IMR-90 (cell line): ENCODE data around the gene NKAIN4. TPM values are rescaled to one million over a fixed set of nuclear protein-coding genes. Genes with fewer than 3 reads are reported as not detected.

Source experiments
- ATAC-seq: fragments of 200-7000 bp; cut with Tn5 transposase; 2 replicates; pipeline ENCODE4 v1.9.1; 2020; ENCODE audit warnings: low read depth, mild to moderate bottlenecking, moderate library complexity
- BruUV-seq: library from RNA; stranded (reverse); fragments of 400-500 nt; replicated peaks from 2 replicates; lab custom pipeline; 2021; lab: Mats Ljungman, UMichigan
- CTCF ChIA-PET: fragments of 300-600 bp; formaldehyde crosslinking; extraction: SDS; loops from one replicate; lab custom pipeline; 2021; ENCODE audit warnings: antibody characterized with exemption; lab: Yijun Ruan, JAX
- POLR2A ChIA-PET: fragments of 300-600 bp; sonication (Branson Sonifier 250); formaldehyde crosslinking; loops from one replicate; lab custom pipeline; 2022; ENCODE audit warnings: antibody characterized with exemption; ENCODE audit not compliant: unreplicated experiment; lab: Charles Lee
- DNase-seq: peaks from one replicate; pipeline ENCODE4 v3.0.0; 2013
- H2AFZ ChIP-seq: replicated peaks from 2 replicates; pipeline ENCODE3; 2013; ENCODE audit warnings: low read length, mild to moderate bottlenecking; ENCODE audit not compliant: poor library complexity
- H2AK5ac ChIP-seq: 2 replicates; pipeline ENCODE4 v1.6.1; 2013; ENCODE audit warnings: low read depth, low read length, inconsistent platforms
- H2AK9ac ChIP-seq: replicated peaks from 2 replicates; pipeline ENCODE3; 2013; ENCODE audit warnings: mild to moderate bottlenecking, low read depth, low read length, moderate library complexity; ENCODE audit not compliant: poor library complexity
- H2BK120ac ChIP-seq: 2 replicates; pipeline ENCODE4 v1.6.1; 2013; ENCODE audit warnings: low read depth, low read length, inconsistent platforms
- H2BK15ac ChIP-seq: 3 replicates; pipeline ENCODE4 v1.6.1; 2013; ENCODE audit warnings: low read depth, low read length, inconsistent platforms
- H2BK20ac ChIP-seq: 2 replicates; pipeline ENCODE4 v1.6.1; 2013; ENCODE audit warnings: low read depth, mild to moderate bottlenecking, inconsistent platforms, low read length, moderate library complexity
- H2BK5ac ChIP-seq: 2 replicates; pipeline ENCODE4 v1.6.1; 2013; ENCODE audit warnings: mild to moderate bottlenecking, low read depth, low read length, inconsistent platforms; ENCODE audit not compliant: poor library complexity, severe bottlenecking
- H3K14ac ChIP-seq: replicated peaks from 2 replicates; pipeline ENCODE4 v1.6.1; 2013; ENCODE audit warnings: low read depth, low read length, inconsistent platforms
- H3K18ac ChIP-seq: 2 replicates; pipeline ENCODE4 v1.6.1; 2013; ENCODE audit warnings: low read depth, low read length, control low read depth
- H3K23ac ChIP-seq: 2 replicates; pipeline ENCODE4 v1.6.1; 2013; ENCODE audit warnings: low read depth, low read length, inconsistent platforms
- H3K27ac ChIP-seq: 2 replicates; pipeline ENCODE4 v1.5.1; 2013; ENCODE audit warnings: mild to moderate bottlenecking, control low read depth, low read length; ENCODE audit not compliant: insufficient read depth
- H3K27me3 ChIP-seq: 2 replicates; pipeline ENCODE4 v1.6.1; 2013; ENCODE audit warnings: low read length; ENCODE audit not compliant: control insufficient read depth, insufficient read depth
- H3K36me3 ChIP-seq: 2 replicates; pipeline ENCODE4 v1.6.1; 2013; ENCODE audit warnings: low read length, mixed read lengths; ENCODE audit not compliant: control insufficient read depth, insufficient read depth
- H3K4ac ChIP-seq: 2 replicates; pipeline ENCODE4 v1.6.1; 2013; ENCODE audit warnings: low read depth, low read length, inconsistent platforms
- H3K4me1 ChIP-seq: 2 replicates; pipeline ENCODE4 v1.6.1; 2013; ENCODE audit warnings: low read length, mixed read lengths; ENCODE audit not compliant: control insufficient read depth, insufficient read depth
- H3K4me2 ChIP-seq: 2 replicates; pipeline ENCODE4 v1.6.1; 2013; ENCODE audit warnings: low read depth, mild to moderate bottlenecking, control low read depth, low read length, moderate library complexity
- H3K4me3 ChIP-seq: 2 replicates; pipeline ENCODE4 v1.5.1; 2013; ENCODE audit warnings: low read depth, mild to moderate bottlenecking, control low read depth, low read length, moderate library complexity; ENCODE audit not compliant: insufficient read depth
- H3K56ac ChIP-seq: 2 replicates; pipeline ENCODE4 v1.6.1; 2013; ENCODE audit warnings: low read length, inconsistent platforms; ENCODE audit not compliant: insufficient read depth; ENCODE audit errors: extremely low read depth
- H3K79me1 ChIP-seq, 2 experiments: 2 replicates each; pipeline ENCODE4 v1.6.1; 2013; ENCODE audit warnings: low read length in 2 of 2, inconsistent platforms in 1 of 2, low read depth in 1 of 2
- H3K9ac ChIP-seq: 2 replicates; pipeline ENCODE4 v1.6.1; 2013; ENCODE audit warnings: low read depth, low read length, control low read depth
- H3K9me1 ChIP-seq: 2 replicates; pipeline ENCODE4 v1.6.1; 2013; ENCODE audit warnings: low read length, inconsistent platforms; ENCODE audit not compliant: insufficient read depth
- H3K9me3 ChIP-seq: 2 replicates; pipeline ENCODE4 v1.6.1; 2013; ENCODE audit warnings: low read length; ENCODE audit not compliant: control insufficient read depth, insufficient read depth
- H4K20me1 ChIP-seq: 2 replicates; pipeline ENCODE4 v1.6.1; 2013; ENCODE audit warnings: low read length, inconsistent platforms; ENCODE audit not compliant: insufficient read depth
- H4K5ac ChIP-seq: 2 replicates; pipeline ENCODE4 v1.6.1; 2013; ENCODE audit warnings: mild to moderate bottlenecking, low read depth, low read length, control low read depth
- H4K8ac ChIP-seq, 2 experiments: 2 replicates each; pipeline ENCODE4 v1.6.1; 2013; ENCODE audit warnings: low read depth in 2 of 2, low read length in 2 of 2, control low read depth in 1 of 2, inconsistent platforms in 1 of 2
- H4K91ac ChIP-seq: 2 replicates; pipeline ENCODE4 v1.6.1; 2013; ENCODE audit warnings: low read depth, low read length, inconsistent platforms; ENCODE audit not compliant: insufficient read depth
- POLR2A ChIP-seq: IDR thresholded peaks from 2 replicates; pipeline ENCODE4 v1.6.1; 2012; ENCODE audit warnings: mild to moderate bottlenecking, low read depth, low read length
- RAD21 ChIP-seq: IDR thresholded peaks from 2 replicates; pipeline ENCODE4 v1.6.1; 2012; ENCODE audit warnings: low read length, improper control_type of control experiment
- SMC3 ChIP-seq: fragments of 150-350 bp; IDR thresholded peaks from 2 replicates; pipeline ENCODE4 v1.6.1; 2016; ENCODE audit warnings: low read depth, mild to moderate bottlenecking, antibody characterized with exemption, low read length, moderate library complexity
- WGBS, 2 experiments: methylation state at CpG; one replicate each; pipeline versions ENCODE4 v1.1.5 to v1.1.7; 2013; ENCODE audit warnings: missing lambda C conversion rate in 2 of 2; ENCODE audit not compliant: insufficient read length in 1 of 2; ENCODE audit errors: extremely low coverage in 2 of 2; 5-methylcytosine and 5-hydroxymethylcytosine counted together
- dilution Hi-C: fragments of 300-500 bp; cut with HindIII; formaldehyde crosslinking; loops from one replicate; pipeline ENCODE4 v1.14.3; 2018; ENCODE audit warnings: low sequenced_read_pairs; ENCODE audit not compliant: unreplicated experiment
- in situ Hi-C: fragments of 300-500 bp; cut with MboI; formaldehyde crosslinking; loops from 3 replicates; pipeline ENCODE4 v1.14.3; 2019; ENCODE audit warnings: low sequenced_read_pairs, inconsistent platforms, mixed read lengths
- intact Hi-C: fragments of 100-400 bp; cut with micrococcal nuclease; formaldehyde crosslinking; loops from 2 replicates; pipeline ENCODE4 v1.10.0; 2022
- polyA plus RNA-seq, 3 experiments: library from polyadenylated mRNA; depleted of rRNA; stranded (reverse); fragments of >200 nt; gene quantifications; 2 replicates each; pipeline ENCODE4 v1.2.3, GENCODE V29; 2012; ENCODE audit warnings: low replicate concordance in 1 of 3
- total RNA-seq: library from RNA; depleted of rRNA; stranded (reverse); fragments of >200 nt; gene quantifications from 2 replicates; pipeline ENCODE4 v1.2.3, GENCODE V29; 2012
- TF ChIP-seq, protein P1 (sequence below): conservative IDR thresholded peaks from 2 replicates; pipeline ENCODE4 v1.5.1; 2012; ENCODE audit warnings: mild to moderate bottlenecking, low read depth, low read length, improper control_type of control experiment

The NKAIN4 gene
- total and polyA plus RNA-seq, 2 of the 4 experiments (the other 2 are of a cell fraction): not detected

- no peaks in the 10 kb centered on the region for H3K9me3 ChIP-seq
- H2BK5ac ChIP-seq: no peak overlapping the region
- H4K5ac ChIP-seq: no peak overlapping the region
- H3K27ac ChIP-seq: no peak overlapping the region
- no peaks in the 10 kb centered on the region for H3K9me1 ChIP-seq
- 15% methylated on average over 7 of the region's 16 CpGs; no CpG with 5 or more reads in 1 of the 2 experiments for WGBS, 2 experiments
- peaks cover 10% of the 10 kb centered on the region for H3K4me1 ChIP-seq
- no peaks in the 10 kb centered on the region for H3K36me3 ChIP-seq
- no peak overlapping the region for H3K23ac ChIP-seq
- DNase-seq: peak; percentile 44
- H2BK120ac ChIP-seq: no peak overlapping the region
- no peak overlapping the region for H2AK5ac ChIP-seq
- H3K79me1 ChIP-seq: no peaks in the 10 kb centered on the region
- H4K8ac ChIP-seq: no peak overlapping the region
- H2AFZ ChIP-seq: peak overlapping the region; percentile 63
- H3K9ac ChIP-seq: no peak overlapping the region
- no peak overlapping the region for H3K14ac ChIP-seq
- BruUV-seq: no TSS peak
- no peak overlapping the region for H3K18ac ChIP-seq
- H4K91ac ChIP-seq: no peak overlapping the region
- intact Hi-C loops (loop anchor here (5.0 kb wide), 1 partner anchor 158 kb away; no protein-coding TSS in a partner anchor), in situ Hi-C loops (no loop called here), dilution Hi-C loops (no loop called here)
- no peak overlapping the region; the same call in 1 of the 2 replicates for H3K4me2 ChIP-seq
- H3K27me3 ChIP-seq: peaks cover 25% of the 10 kb centered on the region
- POLR2A ChIA-PET: no interaction called here
- TF ChIP-seq RAD21 (0 out of 2 replicates have a peak, but pooled peaks have one; percentile 16), SMC3 (peak; percentile 27; the same call in 1 of the 2 replicates), POLR2A (no peak)
- TF ChIP-seq, protein P1, sequence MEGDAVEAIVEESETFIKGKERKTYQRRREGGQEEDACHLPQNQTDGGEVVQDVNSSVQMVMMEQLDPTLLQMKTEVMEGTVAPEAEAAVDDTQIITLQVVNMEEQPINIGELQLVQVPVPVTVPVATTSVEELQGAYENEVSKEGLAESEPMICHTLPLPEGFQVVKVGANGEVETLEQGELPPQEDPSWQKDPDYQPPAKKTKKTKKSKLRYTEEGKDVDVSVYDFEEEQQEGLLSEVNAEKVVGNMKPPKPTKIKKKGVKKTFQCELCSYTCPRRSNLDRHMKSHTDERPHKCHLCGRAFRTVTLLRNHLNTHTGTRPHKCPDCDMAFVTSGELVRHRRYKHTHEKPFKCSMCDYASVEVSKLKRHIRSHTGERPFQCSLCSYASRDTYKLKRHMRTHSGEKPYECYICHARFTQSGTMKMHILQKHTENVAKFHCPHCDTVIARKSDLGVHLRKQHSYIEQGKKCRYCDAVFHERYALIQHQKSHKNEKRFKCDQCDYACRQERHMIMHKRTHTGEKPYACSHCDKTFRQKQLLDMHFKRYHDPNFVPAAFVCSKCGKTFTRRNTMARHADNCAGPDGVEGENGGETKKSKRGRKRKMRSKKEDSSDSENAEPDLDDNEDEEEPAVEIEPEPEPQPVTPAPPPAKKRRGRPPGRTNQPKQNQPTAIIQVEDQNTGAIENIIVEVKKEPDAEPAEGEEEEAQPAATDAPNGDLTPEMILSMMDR: peak; percentile 35
- H2BK15ac ChIP-seq: no peak overlapping the region
- ATAC-seq: peak; percentile 72
- H2AK9ac ChIP-seq: no peak overlapping the region
- peaks cover 15% of the 10 kb centered on the region; the same call in 1 of the 2 replicates for H4K20me1 ChIP-seq
- H3K4ac ChIP-seq: no peak overlapping the region
- no peak overlapping the region for H3K4me3 ChIP-seq
- H3K56ac ChIP-seq: no peak overlapping the region
- no peak overlapping the region for H2BK20ac ChIP-seq
- CTCF ChIA-PET: interaction anchor here (0.7 to 2.1 kb wide), 7 partner anchors 8 to 68 kb away, joined by 3 to 13 read pairs (median 4); no protein-coding TSS in a partner anchor
These were observed 29.7 kb downstream of the NKAIN4 start for GRCh38 chr20:63224412-63225081.
